Adrenal gland (tissue), 12 donors: ENCODE measurements around the gene DNMT1. TPM values are rescaled to one million over a fixed set of nuclear protein-coding genes. Genes with fewer than 3 reads are reported as not detected.
"Not testable (repeated sequence)": the region's sequence is repeated elsewhere in the genome, so short reads cannot be mapped to it uniquely, and the experiment has no call there.

Experiments
- DNase-seq, 7 donors: peaks; one replicate each; pipeline ENCODE4 v3.0.0-alpha.2; 2019 to 2020
- H3K27ac ChIP-seq, 5 donors: fragments of 200-600 bp; sonication (generic) in 4 of 5; 1 replicate in 3 of 5; 2 replicates in 2 of 5; pipeline versions ENCODE4 v1.5.1 to v1.8.0; 2016 to 2020; ENCODE audit warnings: mild to moderate bottlenecking in 1 of 5
- H3K27me3 ChIP-seq: fragments of 200-600 bp; 2 replicates; pipeline ENCODE4 v1.8.0; 2021
- H3K36me3 ChIP-seq, 2 donors: fragments of 200-600 bp; replicated peaks in 1 of 2; 1 replicate in 1 of 2; 2 replicates in 1 of 2; pipeline versions ENCODE4 v1.5.1 to v1.8.0; 2018 to 2022
- H3K4me1 ChIP-seq, 2 donors: fragments of 200-600 bp; replicated peaks in 1 of 2; 1 replicate in 1 of 2; 2 replicates in 1 of 2; pipeline versions ENCODE4 v1.5.1 to v1.8.0; 2018 to 2021
- H3K4me3 ChIP-seq, 4 donors: fragments of 200-600 bp; sonication (generic) in 3 of 4; one replicate each; pipeline ENCODE4 v1.5.1; 2016 to 2018
- H3K9me3 ChIP-seq, 3 donors: fragments of 200-600 bp; sonication (generic) in 1 of 3; replicated peaks in 1 of 3; 1 replicate in 2 of 3; 2 replicates in 1 of 3; pipeline versions ENCODE4 v1.5.1 to v1.8.0; 2016 to 2021
- POLR2A ChIP-seq, 2 donors: fragments of 450-650 bp; IDR thresholded peaks; one replicate each; pipeline ENCODE4 v1.6.1; 2017; ENCODE audit warnings: antibody characterized with exemption in 2 of 2, mild to moderate bottlenecking in 2 of 2, moderate library complexity in 1 of 2
- WGBS, 4 donors: extraction: QIAGEN DNeasy Blood & Tissue Kit in 2 of 4; methylation state at CpG; one replicate each; pipeline versions ENCODE4 v1.1.5 to v1.1.7; 2013 to 2017; 5-methylcytosine and 5-hydroxymethylcytosine counted together
- intact Hi-C, 2 donors: fragments of 100-400 bp; cut with DNase I; formaldehyde crosslinking; loops; one replicate each; pipeline versions ENCODE4 v1.14.1 to v1.15.0; 2022 to 2023
- polyA plus RNA-seq, 3 donors: library from polyadenylated mRNA; stranded (reverse); fragments of 200-250 nt in 2 of 3; fragments of 350-450 nt in 1 of 3; fragmentation: Illumina TruSeq in 1 of 3; extraction: RNeasy Lipid Tissue Mini Kit (QIAGEN cat#74804) in 1 of 3; gene quantifications; one replicate each; pipeline ENCODE4 v1.2.3, GENCODE V29; 2013 to 2014
- total RNA-seq, 9 donors: library from RNA; depleted of rRNA in 4 of 9; stranded (reverse); fragments of >200 nt in 4 of 9; fragments of 120-200 nt in 1 of 9; fragmentation: NEBNext Ultra II Directional in 1 of 9; extraction: Animal tissue kit (Norgen Biotek cat#: 25700) in 1 of 9; gene quantifications; one replicate each; pipeline versions ENCODE4 v1.1.0 to v1.2.4, GENCODE V29; 2013 to 2023
- TF ChIP-seq, protein P1 (sequence below), 6 experiments: fragments of 450-650 bp in 4 of 6; fragments of 200-600 bp in 2 of 6; sonication (generic) in 1 of 6; IDR thresholded peaks; 1 replicate in 5 of 6; 2 replicates in 1 of 6; pipeline versions ENCODE4 v1.5.1 to v1.8.0; 2016 to 2021; ENCODE audit warnings: antibody characterized with exemption in 6 of 6, mild to moderate bottlenecking in 2 of 6, moderate library complexity in 1 of 6
- donor health status: healthy with polysubstance abuse.
- donor health status: Bipolar disorder and iron deficiency.
- donor health status: DM: yes; HTN: yes; CAD: no.
- donor health status: DM: no; HTN: no; CAD: no.
- donor health status: DM: no; HTN: no; CAD: no.
- donor health status: DM: yes; HTN: yes; CAD: no.

Gene DNMT1
- total and polyA plus RNA-seq, 12 donors = 23.6 to 49.7 (median 36.1) TPM

DNA sequence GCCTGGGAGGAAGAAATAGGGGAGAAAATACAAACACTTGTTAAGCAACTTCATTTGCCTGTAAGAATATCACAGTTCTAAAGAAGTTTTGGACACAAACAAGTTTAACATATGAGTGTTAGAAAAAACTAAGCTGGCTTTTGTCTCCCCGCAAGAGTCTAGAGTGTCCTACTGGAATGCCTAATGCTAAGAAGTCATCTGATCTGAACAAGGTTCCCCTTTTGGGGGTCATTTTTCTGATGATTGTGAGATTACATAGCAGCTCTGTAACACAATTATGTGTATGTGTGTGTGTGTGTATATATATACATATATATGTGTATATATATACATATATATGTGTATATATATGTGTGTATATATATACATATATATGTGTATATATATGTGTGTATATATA lies 12.7 kb downstream of the DNMT1 start:
- no peak for DNase-seq
- Histone ChIP-seq H3K4me3 (no peak overlapping the region), H3K27me3 (no peaks in the 10 kb centered on the region), H3K4me1 (no peaks in the 10 kb centered on the region), H3K36me3 (peaks cover 0 to 45% of the 10 kb centered on the region in 2 donors), H3K27ac (no peak overlapping the region), H3K9me3 (no peaks in the 10 kb centered on the region)
- 89 to 98% (median 93%) methylated on average over 1 of the region's 1 CpG for WGBS, 4 donors
- intact Hi-C loops = no loop called here
- TF ChIP-seq, protein P1, sequence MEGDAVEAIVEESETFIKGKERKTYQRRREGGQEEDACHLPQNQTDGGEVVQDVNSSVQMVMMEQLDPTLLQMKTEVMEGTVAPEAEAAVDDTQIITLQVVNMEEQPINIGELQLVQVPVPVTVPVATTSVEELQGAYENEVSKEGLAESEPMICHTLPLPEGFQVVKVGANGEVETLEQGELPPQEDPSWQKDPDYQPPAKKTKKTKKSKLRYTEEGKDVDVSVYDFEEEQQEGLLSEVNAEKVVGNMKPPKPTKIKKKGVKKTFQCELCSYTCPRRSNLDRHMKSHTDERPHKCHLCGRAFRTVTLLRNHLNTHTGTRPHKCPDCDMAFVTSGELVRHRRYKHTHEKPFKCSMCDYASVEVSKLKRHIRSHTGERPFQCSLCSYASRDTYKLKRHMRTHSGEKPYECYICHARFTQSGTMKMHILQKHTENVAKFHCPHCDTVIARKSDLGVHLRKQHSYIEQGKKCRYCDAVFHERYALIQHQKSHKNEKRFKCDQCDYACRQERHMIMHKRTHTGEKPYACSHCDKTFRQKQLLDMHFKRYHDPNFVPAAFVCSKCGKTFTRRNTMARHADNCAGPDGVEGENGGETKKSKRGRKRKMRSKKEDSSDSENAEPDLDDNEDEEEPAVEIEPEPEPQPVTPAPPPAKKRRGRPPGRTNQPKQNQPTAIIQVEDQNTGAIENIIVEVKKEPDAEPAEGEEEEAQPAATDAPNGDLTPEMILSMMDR (IDR thresholded peaks at IDR 0.05) = no peak
- no peak for TF ChIP-seq POLR2A (IDR thresholded peaks at IDR 0.05)

- TF ChIP-seq POLR2A (IDR thresholded peaks at IDR 0.05) = no peak
- TF ChIP-seq, protein P1 (IDR thresholded peaks at IDR 0.05) = no peak
- Histone ChIP-seq H3K9me3 (no peaks in the 10 kb centered on the region), H3K36me3 (peaks cover 0 to 46% of the 10 kb centered on the region in 2 donors), H3K27ac (no peak overlapping the region), H3K4me1 (no peaks in the 10 kb centered on the region), H3K4me3 (no peak overlapping the region), H3K27me3 (no peaks in the 10 kb centered on the region)
- intact Hi-C loops = no loop called here
- WGBS, 4 donors = 88 to 91% (median 90%) methylated on average over 7 of the region's 7 CpGs
- DNase-seq = no peak
Observed at GRCh38 chr19:10180459-10180858, 14.3 kb downstream of the DNMT1 start.

DNA sequence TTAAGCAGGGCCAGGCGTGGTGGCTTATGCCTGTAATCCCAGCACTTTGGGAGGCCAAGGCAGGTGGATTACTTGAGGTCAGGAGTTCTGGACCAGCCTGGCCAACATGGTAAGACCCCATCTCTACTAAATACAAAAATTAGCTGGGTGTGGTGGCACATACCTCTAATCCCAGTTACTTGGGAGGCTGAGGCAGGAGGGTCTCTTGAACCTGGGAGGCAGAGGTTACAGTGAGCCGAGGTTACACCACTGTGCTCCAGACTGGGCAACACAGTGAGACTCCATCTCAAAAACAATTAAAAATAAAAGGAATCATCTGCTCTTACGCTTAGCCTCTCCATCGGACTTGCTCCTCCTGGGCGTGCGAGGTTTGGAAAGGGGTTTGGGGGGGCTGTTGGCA lies 14.7 kb downstream of the DNMT1 start:
- H3K36me3 ChIP-seq = peaks cover 0 to 44% of the 10 kb centered on the region in 2 donors
- 94 to 98% (median 95%) methylated on average over 6 of the region's 6 CpGs for WGBS, 4 donors
- H3K9me3 ChIP-seq, H3K4me1 ChIP-seq, DNase-seq, H3K27ac ChIP-seq, H3K4me3 ChIP-seq, intact Hi-C loops, H3K27me3 ChIP-seq: not testable (repeated sequence)

DNA sequence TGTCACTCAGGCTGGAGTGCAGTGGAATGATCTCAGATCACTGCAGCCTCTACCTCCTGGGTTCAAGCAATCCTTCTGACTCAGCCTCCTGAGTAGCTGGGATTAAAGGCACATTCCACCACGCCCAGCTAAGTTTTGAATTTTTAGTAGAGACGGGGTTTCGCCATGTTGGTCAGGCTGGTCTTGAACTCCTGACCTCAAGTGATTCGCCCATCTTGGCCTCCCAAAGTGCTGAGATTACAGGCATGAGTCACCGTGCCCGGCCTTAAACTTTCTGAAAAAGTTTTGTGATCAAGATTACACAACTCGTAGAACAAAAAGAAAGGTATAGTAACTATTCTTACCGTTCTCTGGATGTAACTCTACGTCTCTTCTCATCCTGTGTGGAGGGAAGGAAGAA lies 21.2 kb downstream of the DNMT1 start:
- H3K4me1 ChIP-seq = no peaks in the 10 kb centered on the region
- no peak overlapping the region for H3K4me3 ChIP-seq
- H3K36me3 ChIP-seq = peaks cover 0 to 71% of the 10 kb centered on the region in 2 donors
- 50 to 57% (median 52%) methylated on average over 9 of the region's 9 CpGs for WGBS, 4 donors
- no peaks in the 10 kb centered on the region for H3K27me3 ChIP-seq
- peak in 2 of 7 donors; percentile 29 to 35 for DNase-seq
- no peaks in the 10 kb centered on the region for H3K9me3 ChIP-seq
- intact Hi-C loops = no loop called here
- H3K27ac ChIP-seq = no peak overlapping the region
- no peak for TF ChIP-seq POLR2A (IDR thresholded peaks at IDR 0.05)
- TF ChIP-seq, protein P1 (IDR thresholded peaks at IDR 0.05) = no peak

- no peaks in the 10 kb centered on the region for H3K4me1 ChIP-seq
- no peak for DNase-seq
- no peaks in the 10 kb centered on the region for H3K27me3 ChIP-seq
- H3K4me3 ChIP-seq = no peak overlapping the region
- peaks cover 0 to 78% of the 10 kb centered on the region in 2 donors for H3K36me3 ChIP-seq
- H3K9me3 ChIP-seq = no peaks in the 10 kb centered on the region
- intact Hi-C loops = no loop called here
- no peak for TF ChIP-seq POLR2A (IDR thresholded peaks at IDR 0.05)
- TF ChIP-seq, protein P1 (IDR thresholded peaks at IDR 0.05) = no peak
- H3K27ac ChIP-seq = no peak overlapping the region
- WGBS, 4 donors = 90 to 97% (median 94%) methylated on average over 2 of the region's 2 CpGs
Observed at GRCh38 chr19:10168386-10168948, 26.3 kb downstream of the DNMT1 start.
